H1 (cell line): ENCODE data around the gene ARHGAP15. TPM values are rescaled to one million over a fixed set of nuclear protein-coding genes. Genes with fewer than 3 reads are reported as not detected.

Experiments used
- CTCF ChIA-PET: fragments of 300-600 bp; sonication (Branson Sonifier 250); formaldehyde crosslinking; loops from one replicate; lab custom pipeline; 2021; ENCODE audit not compliant: partially characterized antibody; lab: Charles Lee
- POLR2A ChIA-PET: fragments of 300-600 bp; sonication (Branson Sonifier 250); formaldehyde crosslinking; loops from one replicate; lab custom pipeline; 2021; ENCODE audit warnings: inconsistent platforms; ENCODE audit not compliant: partially characterized antibody; lab: Charles Lee
- DNase-seq, 2 experiments: peaks; one replicate each; pipeline versions ENCODE4 v3.0.0 to v3.0.0-alpha.2; 2010 to 2022; ENCODE audit warnings: low spot score in 2 of 2, low read depth in 1 of 2, mixed read lengths in 1 of 2
- FAIRE-seq: peaks from 2 replicates; lab custom pipeline; 2011; peaks lifted over from hg19 to GRCh38; lab: Jason Lieb, UNC
- H2AFZ ChIP-seq: 2 replicates; pipeline ENCODE4 v1.8.1; 2012; ENCODE audit warnings: low read length, inconsistent platforms
- H2AK5ac ChIP-seq: 2 replicates; pipeline ENCODE4 v1.6.1; 2013; ENCODE audit warnings: low read depth, low read length
- H2BK120ac ChIP-seq: replicated peaks from 2 replicates; pipeline ENCODE3; 2013; ENCODE audit warnings: low read depth, low read length, inconsistent platforms
- H2BK12ac ChIP-seq: 2 replicates; pipeline ENCODE4 v1.6.1; 2013; ENCODE audit warnings: low read depth, low read length
- H2BK15ac ChIP-seq: 2 replicates; pipeline ENCODE4 v1.6.1; 2013; ENCODE audit warnings: low read length
- H2BK20ac ChIP-seq: 2 replicates; pipeline ENCODE4 v1.6.1; 2013; ENCODE audit warnings: low read length
- H2BK5ac ChIP-seq: 2 replicates; pipeline ENCODE4 v1.6.1; 2013; ENCODE audit warnings: low read depth, low read length
- H3K14ac ChIP-seq: 2 replicates; pipeline ENCODE4 v1.6.1; 2013; ENCODE audit warnings: inconsistent platforms; ENCODE audit not compliant: insufficient read length
- H3K18ac ChIP-seq: 2 replicates; pipeline ENCODE4 v1.6.1; 2013; ENCODE audit warnings: low read length; ENCODE audit errors: extremely low read depth
- H3K23ac ChIP-seq: 2 replicates; pipeline ENCODE4 v1.6.1; 2013; ENCODE audit warnings: inconsistent platforms; ENCODE audit not compliant: insufficient read length
- H3K23me2 ChIP-seq: 2 replicates; pipeline ENCODE4 v1.6.1; 2013; ENCODE audit warnings: low read depth, low read length
- H3K27ac ChIP-seq: 2 replicates; pipeline ENCODE4 v1.6.1; 2011; ENCODE audit warnings: low read depth, low read length, inconsistent platforms
- H3K27me3 ChIP-seq, 4 experiments: replicated peaks in 1 of 4; 1 replicate in 1 of 4; 2 replicates in 3 of 4; pipeline versions ENCODE4 v1.6.1 to v1.8.1; 2011 to 2013; ENCODE audit warnings: low read length in 3 of 4, mild to moderate bottlenecking in 3 of 4, inconsistent platforms in 2 of 4, mixed read lengths in 2 of 4, moderate library complexity in 1 of 4; ENCODE audit not compliant: control insufficient read depth in 3 of 4, insufficient read depth in 3 of 4; ENCODE audit errors: extremely low read depth in 1 of 4
- H3K36me3 ChIP-seq, 4 experiments: 2 replicates each; pipeline versions ENCODE4 v1.6.1 to v1.8.1; 2011 to 2013; ENCODE audit warnings: mild to moderate bottlenecking in 4 of 4, low read length in 3 of 4, moderate library complexity in 2 of 4, control low read depth in 1 of 4, inconsistent platforms in 1 of 4; ENCODE audit not compliant: insufficient read depth in 4 of 4, control insufficient read depth in 2 of 4
- H3K4ac ChIP-seq: replicated peaks from 2 replicates; pipeline ENCODE3; 2013; ENCODE audit warnings: low read length, low read depth, mixed read lengths, inconsistent platforms; ENCODE audit not compliant: insufficient read length
- H3K4me1 ChIP-seq, 4 experiments: replicated peaks in 1 of 4; 1 replicate in 1 of 4; 2 replicates in 3 of 4; pipeline versions ENCODE4 v1.6.1 to v1.8.1; 2011 to 2013; ENCODE audit warnings: low read length in 3 of 4, inconsistent platforms in 2 of 4, mixed read lengths in 1 of 4; ENCODE audit not compliant: insufficient read depth in 4 of 4, control insufficient read depth in 3 of 4
- H3K4me2 ChIP-seq, 2 experiments: 2 replicates each; pipeline versions ENCODE4 v1.6.1 to v1.8.1; 2011 to 2013; ENCODE audit warnings: low read depth in 2 of 2, low read length in 2 of 2, control low read depth in 1 of 2, inconsistent platforms in 1 of 2, mild to moderate bottlenecking in 1 of 2; ENCODE audit not compliant: insufficient read depth in 1 of 2
- H3K4me3 ChIP-seq, 4 experiments: fragments of 200-600, 300-600 bp in 1 of 4; sonication (generic), shearing (Covaris generic), sonication (Bioruptor Twin) in 1 of 4; 2 replicates each; pipeline versions ENCODE4 v1.5.1 to v1.8.1; 2011 to 2016; ENCODE audit warnings: low read length in 4 of 4, low read depth in 3 of 4, control low read depth in 2 of 4, inconsistent platforms in 2 of 4, mild to moderate bottlenecking in 2 of 4, mixed read lengths in 1 of 4, moderate library complexity in 1 of 4; ENCODE audit not compliant: insufficient read depth in 2 of 4; ENCODE audit errors: extremely low read depth in 1 of 4
- H3K56ac ChIP-seq: replicated peaks from 2 replicates; pipeline ENCODE3; 2013; ENCODE audit warnings: low read depth, mild to moderate bottlenecking, mixed read lengths, low read length, inconsistent platforms; ENCODE audit not compliant: insufficient read length
- H3K79me1 ChIP-seq: 2 replicates; pipeline ENCODE4 v1.6.1; 2013; ENCODE audit warnings: low read depth, low read length, control low read depth
- H3K79me2 ChIP-seq, 2 experiments: 2 replicates each; pipeline versions ENCODE4 v1.6.1 to v1.8.1; 2012 to 2013; ENCODE audit warnings: low read length in 2 of 2, mild to moderate bottlenecking in 2 of 2, inconsistent platforms in 1 of 2; ENCODE audit not compliant: insufficient read depth in 2 of 2, control insufficient read depth in 1 of 2
- H3K9ac ChIP-seq, 4 experiments: replicated peaks in 1 of 4; 1 replicate in 1 of 4; 2 replicates in 3 of 4; pipeline versions ENCODE4 v1.6.1 to v1.8.1; 2011 to 2013; ENCODE audit warnings: low read depth in 3 of 4, low read length in 3 of 4, control low read depth in 2 of 4, mild to moderate bottlenecking in 2 of 4, moderate library complexity in 2 of 4, inconsistent platforms in 1 of 4; ENCODE audit errors: extremely low read depth in 1 of 4
- H3K9me3 ChIP-seq, 2 experiments: 2 replicates each; pipeline versions ENCODE4 v1.6.1 to v1.8.1; 2012 to 2013; ENCODE audit warnings: mild to moderate bottlenecking in 2 of 2, moderate library complexity in 2 of 2, control low read depth in 1 of 2, inconsistent platforms in 1 of 2, low read depth in 1 of 2, low read length in 1 of 2, mixed read lengths in 1 of 2; ENCODE audit not compliant: insufficient read depth in 2 of 2
- H4K20me1 ChIP-seq, 2 experiments: replicated peaks in 1 of 2; 2 replicates each; pipeline versions ENCODE3 to v1.8.1; 2011 to 2013; ENCODE audit warnings: inconsistent platforms in 2 of 2, low read length in 2 of 2, mild to moderate bottlenecking in 1 of 2; ENCODE audit not compliant: insufficient read depth in 2 of 2, control insufficient read depth in 1 of 2
- H4K5ac ChIP-seq: 2 replicates; pipeline ENCODE4 v1.6.1; 2013; ENCODE audit warnings: low read length, low read depth, mixed read lengths, inconsistent platforms; ENCODE audit not compliant: insufficient read length
- H4K8ac ChIP-seq: 2 replicates; pipeline ENCODE4 v1.8.0; 2013; ENCODE audit warnings: mild to moderate bottlenecking, moderate library complexity, low read length, inconsistent platforms; ENCODE audit not compliant: insufficient read depth; ENCODE audit errors: extremely low read depth
- H4K91ac ChIP-seq: replicated peaks from 2 replicates; pipeline ENCODE3; 2013; ENCODE audit warnings: low read length, mixed read lengths, inconsistent platforms; ENCODE audit not compliant: insufficient read length
- CBX8 ChIP-seq: fragments of 300-800, 300-1000 bp; sonication (generic); IDR thresholded peaks from 2 replicates; pipeline ENCODE4 v1.7.1; 2016; ENCODE audit warnings: low read depth, low read length, borderline replicate concordance
- KDM5A ChIP-seq: fragments of 200-600 bp; IDR thresholded peaks from 2 replicates; pipeline ENCODE4 v1.7.1; 2012; ENCODE audit warnings: mild to moderate bottlenecking, low read length, inconsistent platforms, mixed read lengths
- YY1 ChIP-seq: IDR thresholded peaks from 2 replicates; pipeline ENCODE4 v1.6.1; 2011; ENCODE audit warnings: low read depth, mild to moderate bottlenecking, low read length
- WGBS, 2 experiments: shearing (Covaris generic) in 1 of 2; methylation state at CpG; one replicate each; pipeline versions ENCODE4 v1.1.6 to v1.1.7; 2013 to 2015; ENCODE audit warnings: low lambda C conversion rate in 2 of 2, mixed read lengths in 2 of 2, inconsistent platforms in 1 of 2, low coverage in 1 of 2, missing lambda C conversion rate in 1 of 2; ENCODE audit not compliant: insufficient replicate concordance in 2 of 2, insufficient coverage in 1 of 2, insufficient read length in 1 of 2; ENCODE audit errors: extremely low coverage in 1 of 2, missing lambda C conversion rate in 1 of 2; 5-methylcytosine and 5-hydroxymethylcytosine counted together
- polyA plus RNA-seq, 7 experiments: library from polyadenylated mRNA; depleted of rRNA in 3 of 7; stranded (reverse) in 5 of 7; unstranded in 2 of 7; fragments of >200 nt in 5 of 7; fragments of 200-250 nt in 2 of 7; gene quantifications; 1 replicate in 5 of 7; 2 replicates in 1 of 7; 4 replicates in 1 of 7; pipeline versions ENCODE4 v1.2.1 to v1.2.3, GENCODE V29; 2011 to 2013; ENCODE audit warnings: missing spikeins in 2 of 7, mixed read lengths in 2 of 7
- total RNA-seq: library from RNA; stranded (reverse); fragmentation: NEBNext Ultra II Directional; extraction: Animal tissue kit (Norgen Biotek cat#: 25700); gene quantifications from 2 replicates; pipeline ENCODE4 v1.2.1, GENCODE V29; 2021
- TF ChIP-seq, protein P1 (sequence below): IDR thresholded peaks from 2 replicates; pipeline ENCODE4 v1.6.1; 2012; ENCODE audit warnings: low read length, inconsistent platforms

The ARHGAP15 gene
- total and polyA plus RNA-seq, 2 of the 8 experiments (the other 6 are each of a cell fraction or from before 2014, with no cell fraction given) = not detected

DNA sequence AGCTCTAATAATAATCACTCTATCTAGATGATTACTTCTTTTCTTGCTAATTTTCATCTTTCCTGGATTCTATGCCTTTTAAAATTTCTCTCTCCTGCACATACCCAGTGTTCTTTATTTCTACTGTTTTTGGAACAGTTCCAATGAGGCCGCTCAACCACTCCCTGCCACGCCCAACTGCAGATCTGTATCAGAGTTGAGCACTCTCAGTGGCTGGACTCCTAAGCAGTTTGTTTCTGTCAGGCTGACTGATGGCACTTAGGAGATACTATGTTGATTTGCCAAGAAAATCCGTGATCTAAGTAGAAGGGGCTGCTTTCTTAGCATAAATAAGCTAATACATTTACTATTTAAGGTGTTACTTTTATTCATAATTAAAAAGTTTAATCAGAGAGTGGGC, 192.8 kb downstream of the ARHGAP15 start:
- CTCF ChIA-PET = interaction anchor here (0.5 kb wide), 1 partner anchor 210 kb away, joined by 3 read pairs; no protein-coding TSS in a partner anchor

More for the DNA sequence above, 192.8 kb downstream of the ARHGAP15 start:
- H2BK15ac ChIP-seq = no peak overlapping the region
- no peak overlapping the region for H3K9ac ChIP-seq
- H3K27ac ChIP-seq = no peak overlapping the region
- H2BK12ac ChIP-seq = no peak overlapping the region
- H4K8ac ChIP-seq = no peak overlapping the region
- no peaks in the 10 kb centered on the region for H3K9me3 ChIP-seq
- H4K91ac ChIP-seq = no peak overlapping the region
- no peak for DNase-seq
- POLR2A ChIA-PET = no interaction called here
- no peak overlapping the region for H2BK5ac ChIP-seq
- no peak for FAIRE-seq
- no peak overlapping the region for H4K5ac ChIP-seq
- no peak overlapping the region for H3K18ac ChIP-seq
- no peaks in the 10 kb centered on the region for H4K20me1 ChIP-seq
- no peaks in the 10 kb centered on the region for H3K36me3 ChIP-seq
- no peaks in the 10 kb centered on the region for H3K79me1 ChIP-seq
- no peaks in the 10 kb centered on the region for H3K27me3 ChIP-seq
- no peak overlapping the region for H2AFZ ChIP-seq
- no peak overlapping the region for H2AK5ac ChIP-seq
- H3K14ac ChIP-seq = no peak overlapping the region
- H3K56ac ChIP-seq = no peak overlapping the region
- H3K23me2 ChIP-seq = no peaks in the 10 kb centered on the region
- no peaks in the 10 kb centered on the region for H3K79me2 ChIP-seq
- no peak overlapping the region for H3K4me2 ChIP-seq
- H3K4ac ChIP-seq = no peak overlapping the region
- WGBS, 2 experiments = 94% methylated on average over 3 of the region's 3 CpGs; no CpG with 5 or more reads in 1 of the 2 experiments
- TF ChIP-seq YY1 (no peak), KDM5A (no peak), CBX8 (no peak)
- TF ChIP-seq, protein P1, sequence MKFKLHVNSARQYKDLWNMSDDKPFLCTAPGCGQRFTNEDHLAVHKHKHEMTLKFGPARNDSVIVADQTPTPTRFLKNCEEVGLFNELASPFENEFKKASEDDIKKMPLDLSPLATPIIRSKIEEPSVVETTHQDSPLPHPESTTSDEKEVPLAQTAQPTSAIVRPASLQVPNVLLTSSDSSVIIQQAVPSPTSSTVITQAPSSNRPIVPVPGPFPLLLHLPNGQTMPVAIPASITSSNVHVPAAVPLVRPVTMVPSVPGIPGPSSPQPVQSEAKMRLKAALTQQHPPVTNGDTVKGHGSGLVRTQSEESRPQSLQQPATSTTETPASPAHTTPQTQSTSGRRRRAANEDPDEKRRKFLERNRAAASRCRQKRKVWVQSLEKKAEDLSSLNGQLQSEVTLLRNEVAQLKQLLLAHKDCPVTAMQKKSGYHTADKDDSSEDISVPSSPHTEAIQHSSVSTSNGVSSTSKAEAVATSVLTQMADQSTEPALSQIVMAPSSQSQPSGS = no peak
- TF ChIP-seq, all 59 proteins: peak for 0
- Histone ChIP-seq H2BK20ac (no peak overlapping the region), H3K23ac (no peak overlapping the region), H2BK120ac (no peak overlapping the region), H3K4me1 (no peaks in the 10 kb centered on the region), H3K4me3 (no peak overlapping the region)
